HCT116 (cell line): Measurements from ENCODE around the gene MPPED1. TPM values are rescaled to one million over a fixed set of nuclear protein-coding genes. Genes with fewer than 3 reads are reported as not detected.

Source experiments
- ATAC-seq: fragments of 200-7000 bp; cut with Tn5 transposase; 2 replicates; pipeline ENCODE4 v1.9.1; 2020; ENCODE audit warnings: mild to moderate bottlenecking, moderate library complexity
- BruUV-seq: library from RNA; stranded (reverse); fragments of 400-500 nt; replicated peaks from 2 replicates; lab custom pipeline; 2021; lab: Mats Ljungman, UMichigan
- CTCF ChIA-PET: fragments of 300-600 bp; sonication (Branson Sonifier 250); formaldehyde crosslinking; loops from one replicate; lab custom pipeline; 2021; ENCODE audit warnings: antibody characterized with exemption; lab: Charles Lee
- POLR2A ChIA-PET: fragments of 300-600, 350-600 bp; sonication (Branson Sonifier 250); formaldehyde crosslinking; loops from one replicate; lab custom pipeline; 2021; ENCODE audit warnings: antibody characterized with exemption; lab: Charles Lee
- RAD21 ChIA-PET, 2 experiments: fragments of 300-600 bp; sonication (Branson Sonifier 250); formaldehyde crosslinking; loops; one replicate each; lab custom pipeline; 2023; ENCODE audit warnings: low total read pairs in 2 of 2; ENCODE audit not compliant: uncharacterized antibody in 2 of 2, unreplicated experiment in 2 of 2, low non-redundant PET in 1 of 2; lab: Charles Lee
- DNase-seq: peaks from one replicate; pipeline ENCODE4 v3.0.0-alpha.2; 2010; ENCODE audit warnings: low read depth, low spot score
- H2AFZ ChIP-seq: fragments of 200-600 bp; shearing (Covaris generic), sonication (generic); 2 replicates; pipeline ENCODE4 v1.6.1; 2017; ENCODE audit warnings: low read depth, mixed run types, mixed read lengths, antibody characterized with exemption, low read length; ENCODE audit not compliant: poor library complexity, severe bottlenecking
- H3K27ac ChIP-seq: 2 replicates; pipeline ENCODE4 v1.5.1; 2012; ENCODE audit warnings: low read depth, low read length
- H3K27me3 ChIP-seq: fragments of 200-600 bp; sonication (generic); 2 replicates; pipeline ENCODE4 v1.6.1; 2016; ENCODE audit warnings: mixed run types, low read length, mixed read lengths; ENCODE audit not compliant: insufficient read depth
- H3K36me3 ChIP-seq, 2 experiments: fragments of 200-500 bp in 1 of 2; fragments of 200-600 bp in 1 of 2; sonication (Bioruptor generic) in 1 of 2; sonication (generic) in 1 of 2; 2 replicates each; pipeline versions ENCODE4 v1.5.1 to v1.6.1; 2014 to 2016; ENCODE audit warnings: low read length in 2 of 2, inconsistent platforms in 1 of 2, mixed read lengths in 1 of 2, mixed run types in 1 of 2; ENCODE audit not compliant: insufficient read depth in 2 of 2, control insufficient read depth in 1 of 2
- H3K4me1 ChIP-seq, 2 experiments: fragments of 200-600 bp in 1 of 2; sonication (generic) in 1 of 2; 2 replicates each; pipeline versions ENCODE4 v1.5.1 to v1.6.1; 2012 to 2017; ENCODE audit warnings: low read length in 2 of 2, inconsistent platforms in 1 of 2, mild to moderate bottlenecking in 1 of 2, mixed read lengths in 1 of 2, mixed run types in 1 of 2, moderate library complexity in 1 of 2; ENCODE audit not compliant: insufficient read depth in 2 of 2, control insufficient read depth in 1 of 2
- H3K4me2 ChIP-seq: fragments of 200-600 bp; sonication (generic); 2 replicates; pipeline ENCODE4 v1.6.1; 2017; ENCODE audit warnings: mixed run types, low read length, mixed read lengths
- H3K4me3 ChIP-seq, 2 experiments: fragments of 200-600 bp in 1 of 2; sonication (generic) in 1 of 2; replicated peaks in 1 of 2; 2 replicates each; pipeline ENCODE4 v1.5.1; 2011 to 2016; ENCODE audit warnings: low read length in 2 of 2, control low read depth in 1 of 2, low read depth in 1 of 2, mild to moderate bottlenecking in 1 of 2, mixed read lengths in 1 of 2, mixed run types in 1 of 2
- H3K79me2 ChIP-seq: fragments of 200-600 bp; sonication (generic); 2 replicates; pipeline ENCODE4 v1.6.1; 2017; ENCODE audit warnings: mild to moderate bottlenecking, mixed run types, low read length, moderate library complexity, mixed read lengths; ENCODE audit not compliant: insufficient read depth
- H3K9ac ChIP-seq: fragments of 200-600 bp; sonication (generic); 2 replicates; pipeline ENCODE4 v1.6.1; 2016; ENCODE audit warnings: low read length, mixed read lengths
- H3K9me2 ChIP-seq: fragments of 200-600 bp; sonication (generic), shearing (Covaris generic); 2 replicates; pipeline ENCODE4 v1.6.1; 2017; ENCODE audit warnings: mixed run types, mild to moderate bottlenecking, moderate library complexity; ENCODE audit not compliant: insufficient read depth
- H3K9me3 ChIP-seq, 2 experiments: fragments of 200-500 bp in 1 of 2; fragments of 200-600 bp in 1 of 2; sonication (Bioruptor generic) in 1 of 2; sonication (generic) in 1 of 2; 2 replicates each; pipeline ENCODE4 v1.6.1; 2014 to 2017; ENCODE audit warnings: low read length in 2 of 2, mixed read lengths in 2 of 2, inconsistent platforms in 1 of 2, low read depth in 1 of 2, mild to moderate bottlenecking in 1 of 2, mixed run types in 1 of 2, moderate library complexity in 1 of 2; ENCODE audit not compliant: control insufficient read depth in 1 of 2, insufficient read depth in 1 of 2
- H4K20me1 ChIP-seq: fragments of 200-600 bp; sonication (generic), shearing (Covaris generic); 2 replicates; pipeline ENCODE4 v1.6.1; 2017; ENCODE audit warnings: mixed run types, mild to moderate bottlenecking, moderate library complexity; ENCODE audit not compliant: insufficient read depth
- EZH2 ChIP-seq: fragments of 200-600 bp; sonication (generic); IDR thresholded peaks from 2 replicates; pipeline ENCODE4 v1.6.1; 2017; ENCODE audit warnings: antibody characterized with exemption, mixed run types
- JUND ChIP-seq: IDR thresholded peaks from 2 replicates; pipeline ENCODE4 v1.6.1; 2012
- POLR2A ChIP-seq: IDR thresholded peaks from 2 replicates; pipeline ENCODE4 v1.7.0; 2011; ENCODE audit warnings: borderline replicate concordance; ENCODE audit not compliant: insufficient read depth, insufficient read length; ENCODE audit errors: extremely low read depth
- RAD21 ChIP-seq: IDR thresholded peaks from 2 replicates; pipeline ENCODE4 v1.6.1; 2012; ENCODE audit warnings: low read depth, mild to moderate bottlenecking
- ZNF274 ChIP-seq: fragments of 200-500 bp; sonication (Bioruptor generic); IDR thresholded peaks from 2 replicates; pipeline ENCODE4 v1.6.1; 2014; ENCODE audit warnings: mild to moderate bottlenecking, low read depth, low read length, inconsistent platforms
- intact Hi-C: fragments of 100-400 bp; cut with micrococcal nuclease; formaldehyde crosslinking; loops from 2 replicates; pipeline ENCODE4 v1.10.0; 2022
- total RNA-seq: library from RNA; stranded (reverse); gene quantifications from one replicate; pipeline ENCODE4 v1.2.1, GENCODE V29; 2021; ENCODE audit not compliant: unreplicated experiment
- TF ChIP-seq, protein P1 (sequence below): IDR thresholded peaks from 2 replicates; pipeline ENCODE4 v1.6.1; 2012
- TF ChIP-seq, protein P2 (sequence below): IDR thresholded peaks from 2 replicates; pipeline ENCODE4 v1.6.1; 2011; ENCODE audit warnings: mild to moderate bottlenecking, low read length, moderate library complexity; ENCODE audit not compliant: insufficient replicate concordance; ENCODE audit errors: extremely low read depth
- TF ChIP-seq, protein P3 (sequence below), 3 experiments: fragments of 200-600 bp in 1 of 3; sonication (generic) in 1 of 3; IDR thresholded peaks in 2 of 3; conservative IDR thresholded peaks in 1 of 3; 2 replicates each; pipeline ENCODE4 v1.5.1; 2012 to 2017; ENCODE audit warnings: low read depth in 2 of 3, low read length in 2 of 3, antibody characterized with exemption in 1 of 3, borderline replicate concordance in 1 of 3, control low read depth in 1 of 3, mild to moderate bottlenecking in 1 of 3, mixed read lengths in 1 of 3, mixed run types in 1 of 3, moderate library complexity in 1 of 3; ENCODE audit not compliant: insufficient read depth in 1 of 3

MPPED1 gene
- total RNA-seq, 1 experiment from 2014 or later = not detected

DNA sequence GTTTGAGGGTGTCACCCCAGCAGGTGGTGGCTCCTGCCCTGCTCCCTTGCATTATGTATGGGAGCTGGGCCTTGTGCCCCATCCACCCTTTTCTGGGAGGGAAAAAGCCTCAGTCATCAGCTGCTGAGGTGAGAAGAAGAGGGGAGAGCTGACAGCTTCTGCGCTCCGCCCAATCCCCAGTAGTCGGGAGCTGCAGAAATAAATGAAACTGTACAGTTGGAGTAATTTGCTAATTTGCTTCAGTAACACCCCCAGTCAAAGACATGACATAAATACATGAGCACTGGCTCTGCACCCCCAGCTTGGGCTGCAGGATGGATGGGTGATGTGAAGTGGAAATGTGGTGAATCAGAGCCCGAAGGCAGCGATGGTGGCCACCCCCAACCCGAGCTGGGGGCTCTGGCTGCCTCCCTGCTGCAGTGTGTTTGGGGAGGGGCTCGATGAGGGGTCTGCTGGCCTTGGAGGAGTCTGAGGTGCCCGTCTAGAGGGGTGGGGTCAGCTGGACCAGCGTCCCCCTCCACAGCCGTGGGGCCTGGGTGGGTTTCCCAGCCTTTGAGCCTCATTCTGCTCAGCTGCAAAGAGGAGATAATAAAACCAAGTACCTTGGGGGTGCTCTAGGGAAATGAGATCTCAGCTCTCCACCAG, 59.2 kb downstream of the MPPED1 start:
- H3K27me3 ChIP-seq = peaks cover 63% of the 10 kb centered on the region
- H3K27ac ChIP-seq = no peak overlapping the region
- H3K9me3 ChIP-seq = no peaks in the 10 kb centered on the region
- ATAC-seq (no peak), DNase-seq (no peak)
- intact Hi-C loops = no loop called here
- H2AFZ ChIP-seq = no peak overlapping the region
- no peak overlapping the region for H3K9ac ChIP-seq
- no peak overlapping the region for H3K4me2 ChIP-seq
- ChIA-PET CTCF (no interaction called here), RAD21 (no interaction called here), POLR2A (no interaction called here)
- TF ChIP-seq POLR2A (no peak), RAD21 (no peak), EZH2 (no peak), ZNF274 (no peak), JUND (no peak)
- TF ChIP-seq, protein P1, sequence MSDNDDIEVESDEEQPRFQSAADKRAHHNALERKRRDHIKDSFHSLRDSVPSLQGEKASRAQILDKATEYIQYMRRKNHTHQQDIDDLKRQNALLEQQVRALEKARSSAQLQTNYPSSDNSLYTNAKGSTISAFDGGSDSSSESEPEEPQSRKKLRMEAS = no peak
- TF ChIP-seq, protein P2, sequence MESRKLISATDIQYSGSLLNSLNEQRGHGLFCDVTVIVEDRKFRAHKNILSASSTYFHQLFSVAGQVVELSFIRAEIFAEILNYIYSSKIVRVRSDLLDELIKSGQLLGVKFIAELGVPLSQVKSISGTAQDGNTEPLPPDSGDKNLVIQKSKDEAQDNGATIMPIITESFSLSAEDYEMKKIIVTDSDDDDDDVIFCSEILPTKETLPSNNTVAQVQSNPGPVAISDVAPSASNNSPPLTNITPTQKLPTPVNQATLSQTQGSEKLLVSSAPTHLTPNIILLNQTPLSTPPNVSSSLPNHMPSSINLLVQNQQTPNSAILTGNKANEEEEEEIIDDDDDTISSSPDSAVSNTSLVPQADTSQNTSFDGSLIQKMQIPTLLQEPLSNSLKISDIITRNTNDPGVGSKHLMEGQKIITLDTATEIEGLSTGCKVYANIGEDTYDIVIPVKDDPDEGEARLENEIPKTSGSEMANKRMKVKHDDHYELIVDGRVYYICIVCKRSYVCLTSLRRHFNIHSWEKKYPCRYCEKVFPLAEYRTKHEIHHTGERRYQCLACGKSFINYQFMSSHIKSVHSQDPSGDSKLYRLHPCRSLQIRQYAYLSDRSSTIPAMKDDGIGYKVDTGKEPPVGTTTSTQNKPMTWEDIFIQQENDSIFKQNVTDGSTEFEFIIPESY = no peak
- TF ChIP-seq, protein P3, sequence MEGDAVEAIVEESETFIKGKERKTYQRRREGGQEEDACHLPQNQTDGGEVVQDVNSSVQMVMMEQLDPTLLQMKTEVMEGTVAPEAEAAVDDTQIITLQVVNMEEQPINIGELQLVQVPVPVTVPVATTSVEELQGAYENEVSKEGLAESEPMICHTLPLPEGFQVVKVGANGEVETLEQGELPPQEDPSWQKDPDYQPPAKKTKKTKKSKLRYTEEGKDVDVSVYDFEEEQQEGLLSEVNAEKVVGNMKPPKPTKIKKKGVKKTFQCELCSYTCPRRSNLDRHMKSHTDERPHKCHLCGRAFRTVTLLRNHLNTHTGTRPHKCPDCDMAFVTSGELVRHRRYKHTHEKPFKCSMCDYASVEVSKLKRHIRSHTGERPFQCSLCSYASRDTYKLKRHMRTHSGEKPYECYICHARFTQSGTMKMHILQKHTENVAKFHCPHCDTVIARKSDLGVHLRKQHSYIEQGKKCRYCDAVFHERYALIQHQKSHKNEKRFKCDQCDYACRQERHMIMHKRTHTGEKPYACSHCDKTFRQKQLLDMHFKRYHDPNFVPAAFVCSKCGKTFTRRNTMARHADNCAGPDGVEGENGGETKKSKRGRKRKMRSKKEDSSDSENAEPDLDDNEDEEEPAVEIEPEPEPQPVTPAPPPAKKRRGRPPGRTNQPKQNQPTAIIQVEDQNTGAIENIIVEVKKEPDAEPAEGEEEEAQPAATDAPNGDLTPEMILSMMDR (IDR thresholded peaks at IDR 0.05 in 2 of 3, conservative IDR thresholded peaks at IDR 0.05 in 1 of 3; ENCODE audit: borderline replicate concordance in 1 of 3, insufficient read depth in 1 of 3, low read depth in 2 of 3, low read length in 2 of 3) = no peak
- no peaks in the 10 kb centered on the region for H3K79me2 ChIP-seq
- H3K36me3 ChIP-seq = no peaks in the 10 kb centered on the region
- BruUV-seq = no TSS peak
- no peaks in the 10 kb centered on the region for H3K4me1 ChIP-seq
- H4K20me1 ChIP-seq = no peaks in the 10 kb centered on the region
- no peak overlapping the region for H3K4me3 ChIP-seq
- no peaks in the 10 kb centered on the region for H3K9me2 ChIP-seq
